Gastrocnemius medialis (tissue), 4 donors: ENCODE data around the gene NKX3-2. TPM values are rescaled to one million over a fixed set of nuclear protein-coding genes. Genes with fewer than 3 reads are reported as not detected.
A peak's percentile ranks its signal among the peaks of the same experiment; 100 is the strongest.

Source experiments
- ATAC-seq, 2 donors: fragments of 150-250 bp; one replicate each; pipeline ENCODE4 v1.9.1; 2016
- DNase-seq, 2 donors: peaks; one replicate each; pipeline ENCODE4 v3.0.0-alpha.2; 2019
- H3K27ac ChIP-seq, 4 donors: fragments of 200-600 bp; sonication (generic); 1 replicate in 1 of 4; 2 replicates in 3 of 4; pipeline ENCODE4 v1.5.1; 2016 to 2018; ENCODE audit warnings: mild to moderate bottlenecking in 2 of 4, moderate library complexity in 1 of 4
- H3K27me3 ChIP-seq, 3 donors: fragments of 200-600 bp; sonication (generic) in 2 of 3; 1 replicate in 1 of 3; 2 replicates in 2 of 3; pipeline versions ENCODE4 v1.5.1 to v1.6.0; 2016 to 2019; ENCODE audit warnings: mild to moderate bottlenecking in 1 of 3, moderate library complexity in 1 of 3
- H3K36me3 ChIP-seq, 2 donors: fragments of 200-600 bp; sonication (generic) in 1 of 2; one replicate each; pipeline ENCODE4 v1.5.1; 2017 to 2018
- H3K4me1 ChIP-seq, 2 donors: fragments of 200-600 bp; sonication (generic) in 1 of 2; one replicate each; pipeline ENCODE4 v1.5.1; 2016 to 2017; ENCODE audit warnings: mild to moderate bottlenecking in 2 of 2
- H3K4me3 ChIP-seq, 4 donors: fragments of 200-600 bp; sonication (generic) in 3 of 4; 1 replicate in 1 of 4; 2 replicates in 3 of 4; pipeline ENCODE4 v1.5.1; 2016 to 2019; ENCODE audit warnings: mild to moderate bottlenecking in 2 of 4
- H3K9me3 ChIP-seq, 3 donors: fragments of 200-600 bp; sonication (generic) in 2 of 3; 1 replicate in 1 of 3; 2 replicates in 2 of 3; pipeline ENCODE4 v1.5.1; 2016 to 2019
- POLR2A ChIP-seq, 2 donors: fragments of 450-650 bp; IDR thresholded peaks; one replicate each; pipeline ENCODE4 v1.6.1; 2017; ENCODE audit warnings: antibody characterized with exemption in 2 of 2, mild to moderate bottlenecking in 2 of 2, moderate library complexity in 2 of 2
- in situ Hi-C, 4 donors: fragments of 200-750 bp; cut with MboI; loops; one replicate each; pipeline versions ENCODE4 v1.15.0 to v1.8.0; 2017; ENCODE audit warnings: low sequenced_read_pairs in 4 of 4
- intact Hi-C: fragments of 100-400 bp; cut with DNase I; formaldehyde crosslinking; loops from one replicate; pipeline ENCODE4 v1.15.1; 2023; ENCODE audit warnings: low total_unique reads
- total RNA-seq, 4 donors: library from RNA; depleted of rRNA; stranded (reverse); fragments of >200 nt; gene quantifications; one replicate each; pipeline versions ENCODE4 v1.1.0 to v1.2.3, GENCODE V29; 2016
- TF ChIP-seq, protein P1 (sequence below), 5 experiments: fragments of 450-650 bp in 3 of 5; fragments of 200-600 bp in 2 of 5; sonication (generic) in 2 of 5; IDR thresholded peaks in 4 of 5; conservative IDR thresholded peaks in 1 of 5; 1 replicate in 4 of 5; 2 replicates in 1 of 5; pipeline ENCODE4 v1.5.1; 2016 to 2019; ENCODE audit warnings: antibody characterized with exemption in 5 of 5, mild to moderate bottlenecking in 3 of 5, moderate library complexity in 3 of 5

NKX3-2 gene
- total RNA-seq, 4 donors from 2014 or later: not detected

DNA sequence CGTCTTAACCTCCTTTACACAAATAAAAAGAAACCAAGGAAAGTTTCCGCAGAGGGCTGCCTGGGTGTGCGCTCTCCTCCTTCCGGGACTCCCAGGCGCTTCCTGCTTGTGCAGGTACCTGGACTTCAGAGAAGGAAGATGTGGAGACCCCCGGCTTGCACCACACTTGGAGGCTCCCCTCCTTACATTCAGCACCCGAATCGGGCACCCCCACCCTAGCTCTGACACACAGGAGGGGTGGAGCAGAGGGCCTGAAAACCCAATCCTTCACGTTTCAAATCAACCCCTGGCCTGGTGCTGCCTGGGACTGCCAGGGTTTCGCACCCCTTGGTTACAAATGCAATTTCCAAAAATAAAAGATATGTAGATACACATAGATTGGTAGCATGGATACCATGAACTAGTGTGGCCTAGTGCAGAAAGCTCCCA lies 3.1 kb downstream of the NKX3-2 start:
- TF ChIP-seq, protein P1, sequence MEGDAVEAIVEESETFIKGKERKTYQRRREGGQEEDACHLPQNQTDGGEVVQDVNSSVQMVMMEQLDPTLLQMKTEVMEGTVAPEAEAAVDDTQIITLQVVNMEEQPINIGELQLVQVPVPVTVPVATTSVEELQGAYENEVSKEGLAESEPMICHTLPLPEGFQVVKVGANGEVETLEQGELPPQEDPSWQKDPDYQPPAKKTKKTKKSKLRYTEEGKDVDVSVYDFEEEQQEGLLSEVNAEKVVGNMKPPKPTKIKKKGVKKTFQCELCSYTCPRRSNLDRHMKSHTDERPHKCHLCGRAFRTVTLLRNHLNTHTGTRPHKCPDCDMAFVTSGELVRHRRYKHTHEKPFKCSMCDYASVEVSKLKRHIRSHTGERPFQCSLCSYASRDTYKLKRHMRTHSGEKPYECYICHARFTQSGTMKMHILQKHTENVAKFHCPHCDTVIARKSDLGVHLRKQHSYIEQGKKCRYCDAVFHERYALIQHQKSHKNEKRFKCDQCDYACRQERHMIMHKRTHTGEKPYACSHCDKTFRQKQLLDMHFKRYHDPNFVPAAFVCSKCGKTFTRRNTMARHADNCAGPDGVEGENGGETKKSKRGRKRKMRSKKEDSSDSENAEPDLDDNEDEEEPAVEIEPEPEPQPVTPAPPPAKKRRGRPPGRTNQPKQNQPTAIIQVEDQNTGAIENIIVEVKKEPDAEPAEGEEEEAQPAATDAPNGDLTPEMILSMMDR (IDR thresholded peaks at IDR 0.05 in 4 of 5, conservative IDR thresholded peaks at IDR 0.05 in 1 of 5): no peak
- TF ChIP-seq POLR2A (IDR thresholded peaks at IDR 0.05): no peak
- Histone ChIP-seq H3K27me3 (peaks cover 99 to 100% (median 100%) of the 10 kb centered on the region in 3 donors), H3K9me3 (no peaks in the 10 kb centered on the region), H3K27ac (no peak overlapping the region), H3K4me1 (peaks cover 23 to 37% of the 10 kb centered on the region in 2 donors), H3K4me3 (peak overlapping the region in 1 of 4 donors; percentile 44), H3K36me3 (no peaks in the 10 kb centered on the region)
- ATAC-seq: no peak
- DNase-seq: no peak
- in situ Hi-C loops (loop anchor here in 2 of 4 donors (10.0 to 25.0 kb wide), 2 partner anchors 804 to 806 kb away; no protein-coding TSS in a partner anchor), intact Hi-C loops (no loop called here)

DNA sequence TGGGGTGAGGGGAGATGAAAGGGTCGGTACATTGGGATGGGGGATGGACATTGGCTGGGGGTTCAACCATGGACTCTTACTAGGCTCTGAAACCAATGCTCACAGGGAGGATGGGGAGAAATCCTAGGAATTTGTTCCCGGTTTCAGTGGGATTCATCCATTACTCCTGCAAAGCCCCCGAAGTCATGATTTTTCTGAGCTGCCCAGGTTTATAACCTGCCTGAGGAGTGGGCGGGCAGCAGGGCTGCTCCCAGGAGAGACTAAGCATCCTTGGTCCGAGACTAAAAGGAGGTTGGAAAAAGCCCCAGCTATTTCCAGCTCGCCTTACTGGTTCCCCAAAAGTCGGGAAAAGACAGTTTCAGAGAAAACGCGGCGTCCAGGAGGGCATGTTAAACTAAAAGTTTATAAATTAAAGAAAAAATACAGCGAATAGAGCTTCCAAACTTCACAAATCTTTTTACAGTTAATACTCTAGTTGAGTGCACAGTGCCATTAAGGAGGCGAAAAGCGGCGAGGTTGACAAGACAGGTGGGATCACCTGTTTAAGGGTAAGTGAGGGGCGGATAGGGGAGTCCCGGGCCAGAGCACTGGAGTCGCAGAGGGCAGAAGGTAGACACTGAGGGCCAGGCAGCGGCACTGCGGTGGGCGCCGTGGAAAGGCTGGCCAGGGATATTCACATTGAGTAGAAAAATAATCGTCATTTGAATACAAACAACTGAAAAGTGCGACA lies 3.7 kb downstream of the NKX3-2 start:
- no peak overlapping the region for H3K27ac ChIP-seq
- H3K27me3 ChIP-seq: peaks cover 99 to 100% (median 100%) of the 10 kb centered on the region in 3 donors
- ATAC-seq (no peak), DNase-seq (no peak)
- H3K4me1 ChIP-seq: peaks cover 23 to 34% of the 10 kb centered on the region in 2 donors
- no peaks in the 10 kb centered on the region for H3K9me3 ChIP-seq
- no peak overlapping the region for H3K4me3 ChIP-seq
- intact Hi-C loops (no loop called here), in situ Hi-C loops (loop anchor here in 2 of 4 donors (10.0 to 25.0 kb wide), 2 partner anchors 803 to 806 kb away; no protein-coding TSS in a partner anchor)
- TF ChIP-seq POLR2A (IDR thresholded peaks at IDR 0.05): no peak
- TF ChIP-seq, protein P1 (IDR thresholded peaks at IDR 0.05 in 4 of 5, conservative IDR thresholded peaks at IDR 0.05 in 1 of 5): no peak
- H3K36me3 ChIP-seq: no peaks in the 10 kb centered on the region

DNA sequence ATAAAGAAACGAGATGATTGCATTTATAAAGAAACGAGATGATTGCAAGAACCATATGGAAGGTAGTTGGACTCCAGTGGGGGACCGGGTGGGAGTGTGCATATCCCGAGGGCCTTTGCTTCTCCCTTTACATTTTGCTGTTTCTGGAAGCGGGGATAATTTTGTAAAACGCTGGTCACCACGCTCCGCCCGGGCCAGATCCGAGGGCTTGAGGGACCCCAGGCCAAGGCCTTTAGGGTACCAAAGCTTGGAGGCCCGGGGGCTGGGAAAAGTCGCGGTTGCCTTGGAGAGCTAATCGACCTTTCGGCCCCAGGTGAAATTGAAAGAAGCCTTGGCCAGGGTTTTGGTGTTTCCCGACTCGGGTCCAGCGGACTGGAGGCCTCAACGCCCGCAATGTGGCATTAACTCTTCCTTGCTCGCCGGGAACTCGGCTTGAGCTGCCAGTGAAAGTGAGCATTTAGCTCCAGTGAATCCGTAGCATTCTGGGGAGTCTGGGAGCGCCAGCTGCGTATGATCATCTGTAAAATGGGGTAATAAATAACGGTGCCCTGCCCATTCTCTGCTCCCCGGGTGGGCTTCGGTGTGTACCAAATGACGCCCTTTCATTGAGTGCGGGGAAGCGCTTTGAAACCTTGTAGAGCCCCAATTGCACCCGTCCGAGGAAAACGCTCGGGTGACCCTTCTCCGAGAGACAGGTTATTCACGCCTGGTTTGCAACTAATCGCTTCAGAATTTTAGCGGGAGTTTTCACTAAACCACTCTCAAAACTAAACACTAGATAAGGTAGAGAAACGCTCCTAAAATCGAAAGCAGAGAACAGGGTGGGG lies 4.5 kb downstream of the NKX3-2 start:
- no peaks in the 10 kb centered on the region for H3K36me3 ChIP-seq
- H3K9me3 ChIP-seq: no peaks in the 10 kb centered on the region
- intact Hi-C loops (no loop called here), in situ Hi-C loops (loop anchor here in 2 of 4 donors (10.0 to 25.0 kb wide), 2 partner anchors 803 to 805 kb away; no protein-coding TSS in a partner anchor)
- DNase-seq: no peak
- peak overlapping the region in 1 of 4 donors; percentile 22 for H3K4me3 ChIP-seq
- H3K4me1 ChIP-seq: peaks cover 18 to 28% of the 10 kb centered on the region in 2 donors
- no peak overlapping the region for H3K27ac ChIP-seq
- peaks cover 99 to 100% (median 99%) of the 10 kb centered on the region in 3 donors for H3K27me3 ChIP-seq
- no peak for ATAC-seq
- no peak for TF ChIP-seq POLR2A (IDR thresholded peaks at IDR 0.05)
- TF ChIP-seq, protein P1 (IDR thresholded peaks at IDR 0.05 in 4 of 5, conservative IDR thresholded peaks at IDR 0.05 in 1 of 5): no peak

DNA sequence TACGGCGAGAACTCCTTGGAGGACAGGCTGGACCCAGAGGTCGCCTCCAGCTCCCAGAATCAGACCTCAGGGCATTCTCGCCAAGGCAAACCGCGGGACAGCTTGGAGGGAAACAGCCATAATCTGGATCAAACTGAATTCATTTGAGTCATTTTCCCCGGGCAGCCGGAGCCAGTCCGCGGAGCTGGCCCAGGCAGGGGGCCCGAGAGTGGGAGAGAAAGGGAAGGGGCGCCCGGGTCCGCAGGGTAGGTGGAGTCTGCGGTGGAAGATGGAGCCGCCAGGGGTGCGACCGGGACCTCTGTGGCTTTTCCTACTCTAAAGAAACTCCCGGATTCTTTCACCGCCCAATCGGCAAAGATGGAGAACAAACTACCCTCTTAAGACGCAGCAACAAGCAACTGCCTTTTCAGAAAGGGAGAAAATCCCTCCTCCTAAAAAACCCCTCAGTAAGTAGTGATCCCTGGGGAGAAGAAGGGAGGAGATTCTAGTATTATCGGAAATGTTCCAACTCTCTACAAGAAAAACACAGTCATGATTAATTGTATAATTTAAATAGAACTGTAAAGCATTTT lies 5.2 kb downstream of the NKX3-2 start:
- no peak for DNase-seq
- Histone ChIP-seq H3K27me3 (peaks cover 99 to 100% (median 100%) of the 10 kb centered on the region in 3 donors), H3K27ac (no peak overlapping the region), H3K4me1 (peaks cover 17 to 23% of the 10 kb centered on the region in 2 donors), H3K36me3 (no peaks in the 10 kb centered on the region), H3K9me3 (no peaks in the 10 kb centered on the region), H3K4me3 (peak overlapping the region in 1 of 4 donors; percentile 22)
- no peak for TF ChIP-seq POLR2A (IDR thresholded peaks at IDR 0.05)
- TF ChIP-seq, protein P1 (IDR thresholded peaks at IDR 0.05 in 4 of 5, conservative IDR thresholded peaks at IDR 0.05 in 1 of 5): no peak
- intact Hi-C loops (no loop called here), in situ Hi-C loops (loop anchor here in 1 of 4 donors (25.0 kb wide), 1 partner anchor 802 kb away; no protein-coding TSS in a partner anchor)
- no peak for ATAC-seq
